Activated CD8-positive, alpha-beta T cell treated with anti-CD3 and anti-CD28 coated beads for 36 hours (primary cell): ENCODE data around the gene POU3F1. TPM values are rescaled to one million over a fixed set of nuclear protein-coding genes. Genes with fewer than 3 reads are reported as not detected.

Experiments
- ATAC-seq: fragments of 200-7000 bp; cut with Tn5 transposase; one replicate; pipeline ENCODE4 v1.10.0; 2021; ENCODE audit warnings: mild to moderate bottlenecking, moderate library complexity
- CTCF ChIA-PET: fragments of 350-600 bp; sonication (Branson Sonifier 250); formaldehyde crosslinking; loops from one replicate; lab custom pipeline; 2021; ENCODE audit warnings: antibody characterized with exemption; lab: Charles Lee
- POLR2A ChIA-PET: fragments of 350-600 bp; sonication (Branson Sonifier 250); formaldehyde crosslinking; loops from one replicate; lab custom pipeline; 2021; ENCODE audit warnings: antibody characterized with exemption; lab: Charles Lee
- DNase-seq: peaks from one replicate; pipeline ENCODE4 v3.0.0-alpha.2; 2020
- H3K27ac Mint-ChIP-seq: one replicate; pipeline ENCODE4 v1.8.0; 2021; ENCODE audit warnings: mild to moderate bottlenecking, mixed read lengths
- H3K27me3 Mint-ChIP-seq: one replicate; pipeline ENCODE4 v1.8.0; 2021; ENCODE audit warnings: mixed read lengths
- H3K36me3 Mint-ChIP-seq: one replicate; pipeline ENCODE4 v1.8.0; 2021; ENCODE audit warnings: low read depth, mixed read lengths
- H3K4me1 Mint-ChIP-seq: one replicate; pipeline ENCODE4 v1.8.0; 2021; ENCODE audit warnings: low read depth, mixed read lengths
- H3K4me3 Mint-ChIP-seq: one replicate; pipeline ENCODE4 v1.8.0; 2021; ENCODE audit warnings: mild to moderate bottlenecking, moderate library complexity, mixed read lengths
- H3K9me3 Mint-ChIP-seq: one replicate; pipeline ENCODE4 v1.8.0; 2021; ENCODE audit warnings: mixed read lengths
- intact Hi-C: fragments of 100-400 bp; cut with micrococcal nuclease; formaldehyde crosslinking; loops from one replicate; pipeline ENCODE4 v1.10.0; 2022
- total RNA-seq, 2 experiments: library from RNA; stranded (reverse); gene quantifications; one replicate each; pipeline ENCODE4 v1.2.3, GENCODE V29; 2021
- TF ChIP-seq, protein P1 (sequence below): fragments of 200-600 bp; IDR thresholded peaks from one replicate; pipeline ENCODE4 v1.8.0; 2022; ENCODE audit warnings: antibody characterized with exemption, mild to moderate bottlenecking

The POU3F1 gene
- total RNA-seq, 2 experiments from 2014 or later = 0.16 TPM; not detected in 1

DNA sequence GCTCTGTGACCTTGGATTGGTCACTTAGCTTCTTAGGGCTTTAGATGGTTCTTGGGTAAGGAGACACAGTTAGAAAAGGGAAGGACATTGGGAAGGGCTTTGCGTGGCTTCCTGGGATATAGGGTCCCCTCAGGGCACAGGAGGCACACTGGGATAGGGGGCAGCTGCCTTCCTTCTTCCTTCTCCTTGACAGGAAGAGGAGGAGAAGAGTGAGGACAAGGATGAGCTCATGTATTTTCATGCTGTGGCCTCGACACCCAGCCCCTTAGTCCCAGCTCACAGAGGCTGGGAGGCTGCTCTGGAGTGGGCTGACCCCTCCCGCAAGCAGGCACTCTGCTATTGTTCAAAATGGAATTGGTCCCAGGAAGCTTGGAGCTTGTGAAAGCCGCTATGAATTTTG, 45.7 kb upstream of the POU3F1 start:
- no peak for ATAC-seq
- POLR2A ChIA-PET = no interaction called here
- CTCF ChIA-PET = interaction anchor here (1.1 kb wide), 1 partner anchor 66 kb away, joined by 3 read pairs; no protein-coding TSS in a partner anchor

DNA sequence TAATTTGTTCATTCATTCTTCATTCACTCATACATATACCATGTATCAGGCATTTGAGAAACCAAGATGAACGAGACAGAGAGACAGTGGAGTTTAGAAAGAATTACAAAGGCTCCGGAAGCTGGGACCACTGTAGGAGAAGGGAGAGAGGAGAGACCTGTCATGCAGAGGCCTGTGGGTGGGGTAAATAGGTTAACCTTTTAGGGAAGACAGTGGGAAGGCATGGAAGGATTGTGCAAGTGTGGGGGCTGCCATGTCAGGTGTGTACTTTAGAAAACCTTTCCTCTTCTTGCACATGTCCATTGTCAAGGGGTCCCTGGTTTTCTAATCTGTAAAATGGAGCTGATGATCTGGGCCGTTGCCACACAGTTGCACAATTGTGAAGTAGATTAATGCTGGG, 44.2 kb upstream of the POU3F1 start:
- CTCF ChIA-PET = no interaction called here
- H3K27me3 Mint-ChIP-seq = peaks cover 28% of the 10 kb centered on the region

More for the DNA sequence above, 45.7 kb upstream of the POU3F1 start:
- intact Hi-C loops = no loop called here
- Mint-ChIP-seq H3K27me3 (peaks cover 29% of the 10 kb centered on the region), H3K27ac (no peak overlapping the region), H3K4me1 (no peaks in the 10 kb centered on the region), H3K36me3 (no peaks in the 10 kb centered on the region), H3K4me3 (no peak overlapping the region), H3K9me3 (no peaks in the 10 kb centered on the region)
- no peak for DNase-seq
- TF ChIP-seq, protein P1, sequence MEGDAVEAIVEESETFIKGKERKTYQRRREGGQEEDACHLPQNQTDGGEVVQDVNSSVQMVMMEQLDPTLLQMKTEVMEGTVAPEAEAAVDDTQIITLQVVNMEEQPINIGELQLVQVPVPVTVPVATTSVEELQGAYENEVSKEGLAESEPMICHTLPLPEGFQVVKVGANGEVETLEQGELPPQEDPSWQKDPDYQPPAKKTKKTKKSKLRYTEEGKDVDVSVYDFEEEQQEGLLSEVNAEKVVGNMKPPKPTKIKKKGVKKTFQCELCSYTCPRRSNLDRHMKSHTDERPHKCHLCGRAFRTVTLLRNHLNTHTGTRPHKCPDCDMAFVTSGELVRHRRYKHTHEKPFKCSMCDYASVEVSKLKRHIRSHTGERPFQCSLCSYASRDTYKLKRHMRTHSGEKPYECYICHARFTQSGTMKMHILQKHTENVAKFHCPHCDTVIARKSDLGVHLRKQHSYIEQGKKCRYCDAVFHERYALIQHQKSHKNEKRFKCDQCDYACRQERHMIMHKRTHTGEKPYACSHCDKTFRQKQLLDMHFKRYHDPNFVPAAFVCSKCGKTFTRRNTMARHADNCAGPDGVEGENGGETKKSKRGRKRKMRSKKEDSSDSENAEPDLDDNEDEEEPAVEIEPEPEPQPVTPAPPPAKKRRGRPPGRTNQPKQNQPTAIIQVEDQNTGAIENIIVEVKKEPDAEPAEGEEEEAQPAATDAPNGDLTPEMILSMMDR = no peak

DNA sequence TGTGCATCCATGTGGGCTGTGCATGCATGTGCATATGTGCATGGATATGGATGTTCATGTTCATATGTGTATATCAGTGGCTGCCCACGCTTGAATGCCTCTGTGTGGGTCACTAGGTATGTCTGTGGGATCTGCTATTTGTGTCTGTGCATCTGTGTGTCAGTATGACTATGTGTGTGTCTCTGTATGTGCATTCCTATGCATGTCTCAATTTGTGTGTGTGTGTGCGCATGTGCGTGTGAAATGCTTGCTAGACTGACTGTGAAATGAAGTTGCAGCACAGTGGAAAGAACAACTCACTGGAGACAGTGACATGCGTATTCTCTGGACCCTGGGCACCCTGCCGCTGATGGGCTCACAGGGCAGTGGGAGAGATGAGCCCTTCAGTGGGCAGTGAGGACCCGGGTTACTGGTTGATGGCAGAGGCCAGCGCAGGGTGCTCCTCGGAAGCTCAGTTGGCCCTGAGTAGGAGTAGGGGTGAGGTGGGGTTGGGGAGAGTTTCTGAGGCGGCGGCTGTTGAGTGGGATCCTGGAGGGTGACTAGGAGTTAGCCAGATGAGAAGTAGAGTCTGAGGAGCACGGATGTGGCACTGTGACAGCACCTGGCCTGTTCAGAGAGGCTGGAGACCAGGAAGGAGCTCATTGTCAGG, 43.2 kb upstream of the POU3F1 start:
- Mint-ChIP-seq H3K4me1 (no peaks in the 10 kb centered on the region), H3K27me3 (peaks cover 28% of the 10 kb centered on the region), H3K36me3 (no peaks in the 10 kb centered on the region), H3K27ac (no peak overlapping the region), H3K4me3 (no peak overlapping the region), H3K9me3 (no peaks in the 10 kb centered on the region)
- POLR2A ChIA-PET = no interaction called here
- ATAC-seq (no peak), DNase-seq (no peak)
- CTCF ChIA-PET = no interaction called here
- TF ChIP-seq, protein P1 = no peak
- intact Hi-C loops = no loop called here

More for the DNA sequence above, 44.2 kb upstream of the POU3F1 start:
- Mint-ChIP-seq H3K27ac (no peak overlapping the region), H3K36me3 (no peaks in the 10 kb centered on the region), H3K4me1 (no peaks in the 10 kb centered on the region), H3K4me3 (no peak overlapping the region), H3K9me3 (no peaks in the 10 kb centered on the region)
- intact Hi-C loops = no loop called here
- no peak for ATAC-seq
- TF ChIP-seq, protein P1 = no peak
- no peak for DNase-seq
- POLR2A ChIA-PET = no interaction called here

DNA sequence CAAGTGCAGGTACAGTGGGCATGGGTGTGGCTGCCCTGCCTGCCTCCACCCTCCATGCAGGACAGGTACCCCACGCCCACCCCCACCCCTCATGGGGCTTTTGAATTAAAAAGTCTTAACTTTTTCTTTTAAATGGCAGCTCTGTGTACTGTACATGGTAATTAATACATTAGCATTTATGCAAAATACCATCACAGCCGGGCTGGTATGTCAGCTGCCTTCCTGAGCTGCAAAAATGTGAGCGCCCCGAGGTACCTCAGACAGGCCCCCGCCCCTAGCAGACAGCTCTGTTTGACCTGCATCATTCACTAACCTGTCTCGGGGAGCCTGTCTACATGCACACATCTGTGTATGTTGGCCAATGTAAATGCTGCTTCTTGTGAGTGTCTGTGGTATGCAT, 42.2 kb upstream of the POU3F1 start:
- Mint-ChIP-seq H3K4me1 (no peaks in the 10 kb centered on the region), H3K9me3 (no peaks in the 10 kb centered on the region), H3K27ac (no peak overlapping the region), H3K36me3 (no peaks in the 10 kb centered on the region), H3K4me3 (no peak overlapping the region), H3K27me3 (peaks cover 25% of the 10 kb centered on the region)
- no peak for ATAC-seq
- ChIA-PET POLR2A (no interaction called here), CTCF (no interaction called here)
- intact Hi-C loops = no loop called here
- no peak for DNase-seq
- TF ChIP-seq, protein P1 = no peak

DNA sequence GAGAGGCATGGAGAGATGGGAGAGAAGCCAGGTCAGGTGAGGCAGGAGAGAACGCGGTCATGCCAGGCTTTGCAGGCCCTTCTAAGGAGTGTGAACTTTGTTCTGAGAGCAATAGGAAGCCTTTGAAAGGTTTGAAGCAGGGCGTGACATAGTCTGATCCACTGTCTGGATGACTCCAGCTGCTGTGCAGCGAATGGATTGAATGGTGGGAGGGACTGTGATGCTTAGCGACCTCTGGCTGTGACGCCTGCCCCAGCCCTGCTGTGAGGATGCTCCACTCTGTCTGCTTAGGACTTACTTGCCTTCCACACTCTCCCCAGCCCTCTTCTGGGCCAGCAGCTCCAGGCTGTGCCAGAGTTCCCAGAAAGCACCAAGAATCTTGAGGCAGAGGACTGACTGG, 41.8 kb upstream of the POU3F1 start:
- Mint-ChIP-seq H3K27me3 (peaks cover 22% of the 10 kb centered on the region), H3K4me3 (no peak overlapping the region), H3K9me3 (no peaks in the 10 kb centered on the region), H3K4me1 (no peaks in the 10 kb centered on the region), H3K36me3 (no peaks in the 10 kb centered on the region), H3K27ac (no peak overlapping the region)
- intact Hi-C loops = no loop called here
- TF ChIP-seq, protein P1 = no peak
- no peak for DNase-seq
- ChIA-PET CTCF (interaction anchor here (1.2 kb wide), 1 partner anchor 61 kb away, joined by 4 read pairs; no protein-coding TSS in a partner anchor), POLR2A (no interaction called here)
- no peak for ATAC-seq
